HFFc6 (cell line): ENCODE data around the gene FSTL4. TPM values are rescaled to one million over a fixed set of nuclear protein-coding genes. Genes with fewer than 3 reads are reported as not detected.

Experiments
- DNase-seq: peaks from one replicate; pipeline ENCODE4 v3.0.0-alpha.2; 2018
- H3K27ac Mint-ChIP-seq: 2 replicates; pipeline ENCODE4 v1.8.0; 2020; ENCODE audit warnings: mild to moderate bottlenecking, mixed read lengths
- H3K27me3 Mint-ChIP-seq: 2 replicates; pipeline ENCODE4 v1.8.0; 2021; ENCODE audit warnings: mild to moderate bottlenecking, moderate library complexity, mixed read lengths; ENCODE audit not compliant: insufficient read depth
- H3K36me3 Mint-ChIP-seq: 2 replicates; pipeline ENCODE4 v1.8.0; 2021; ENCODE audit warnings: low read depth, mixed read lengths
- H3K4me1 Mint-ChIP-seq: 2 replicates; pipeline ENCODE4 v1.8.0; 2020; ENCODE audit warnings: low read depth, mixed read lengths
- H3K4me3 Mint-ChIP-seq: 2 replicates; pipeline ENCODE4 v1.8.0; 2020; ENCODE audit warnings: mild to moderate bottlenecking, moderate library complexity, mixed read lengths
- H3K9me3 Mint-ChIP-seq: 2 replicates; pipeline ENCODE4 v1.8.0; 2020; ENCODE audit warnings: mild to moderate bottlenecking, mixed read lengths
- CTCF ChIP-seq: fragments of 200-600 bp; sonication (generic); IDR thresholded peaks from 2 replicates; pipeline ENCODE4 v1.5.0; 2021; ENCODE audit warnings: antibody characterized with exemption, mild to moderate bottlenecking
- total RNA-seq, 6 experiments: library from RNA; stranded (reverse); fragmentation: NEBNext Ultra II Directional; extraction: Animal tissue kit (Norgen Biotek cat#: 25700); gene quantifications; 2 replicates in 1 of 6; 3 replicates in 5 of 6; pipeline ENCODE4 v1.2.3, GENCODE V29; 2021

The FSTL4 gene
- total RNA-seq, 6 experiments from 2014 or later: not detected

- H3K36me3 Mint-ChIP-seq: no peaks in the 10 kb centered on the region
- no peak for TF ChIP-seq CTCF
- no peak overlapping the region for H3K4me3 Mint-ChIP-seq
- H3K27ac Mint-ChIP-seq: no peak overlapping the region
- H3K9me3 Mint-ChIP-seq: no peaks in the 10 kb centered on the region
- no peak for DNase-seq
- peaks cover 21% of the 10 kb centered on the region for H3K27me3 Mint-ChIP-seq
- H3K4me1 Mint-ChIP-seq: no peaks in the 10 kb centered on the region
Measured at GRCh38 chr5:133503511-133503910, 108.8 kb downstream of the FSTL4 start.

- H3K27me3 Mint-ChIP-seq: peaks cover 32% of the 10 kb centered on the region
- no peak overlapping the region for H3K4me3 Mint-ChIP-seq
- no peak for TF ChIP-seq CTCF
- DNase-seq: no peak
- no peaks in the 10 kb centered on the region for H3K4me1 Mint-ChIP-seq
- H3K9me3 Mint-ChIP-seq: no peaks in the 10 kb centered on the region
- H3K27ac Mint-ChIP-seq: no peak overlapping the region
- H3K36me3 Mint-ChIP-seq: no peaks in the 10 kb centered on the region
Measured at GRCh38 chr5:133499895-133500294, 112.4 kb downstream of the FSTL4 start.

- Mint-ChIP-seq H3K27me3 (peaks cover 29% of the 10 kb centered on the region), H3K27ac (no peak overlapping the region), H3K9me3 (no peaks in the 10 kb centered on the region), H3K36me3 (no peaks in the 10 kb centered on the region), H3K4me1 (no peaks in the 10 kb centered on the region), H3K4me3 (no peak overlapping the region)
- TF ChIP-seq CTCF: no peak
- DNase-seq: no peak
Measured at GRCh38 chr5:133497608-133498348, 114.6 kb downstream of the FSTL4 start.

GRCh38 chr5:133496631-133497030 is 115.7 kb downstream of the FSTL4 start:
- no peak for DNase-seq
- Mint-ChIP-seq H3K27me3 (peaks cover 23% of the 10 kb centered on the region), H3K4me1 (no peaks in the 10 kb centered on the region), H3K36me3 (no peaks in the 10 kb centered on the region), H3K27ac (no peak overlapping the region), H3K9me3 (no peaks in the 10 kb centered on the region), H3K4me3 (no peak overlapping the region)
- no peak for TF ChIP-seq CTCF

- H3K36me3 Mint-ChIP-seq: no peaks in the 10 kb centered on the region
- no peak overlapping the region for H3K27ac Mint-ChIP-seq
- no peak for DNase-seq
- peaks cover 22% of the 10 kb centered on the region for H3K27me3 Mint-ChIP-seq
- no peaks in the 10 kb centered on the region for H3K9me3 Mint-ChIP-seq
- H3K4me3 Mint-ChIP-seq: no peak overlapping the region
- H3K4me1 Mint-ChIP-seq: no peaks in the 10 kb centered on the region
- no peak for TF ChIP-seq CTCF
Measured at GRCh38 chr5:133494923-133495246, 117.5 kb downstream of the FSTL4 start.
